GM12891 (cell line): ENCODE data around the gene CES3.
A peak's percentile ranks its signal among the peaks of the same experiment; 100 is the strongest.

Experiments used
- DNase-seq: peaks from one replicate; pipeline ENCODE4 v3.0.0; 2011; ENCODE audit warnings: low spot score; ENCODE audit not compliant: insufficient read length
- FAIRE-seq: peaks from 2 replicates; lab custom pipeline; 2011; peaks lifted over from hg19 to GRCh38; lab: Jason Lieb, UNC
- PAX5 ChIP-seq: IDR thresholded peaks from 2 replicates; pipeline ENCODE4 v1.6.1; 2011; ENCODE audit warnings: low read length, moderate library complexity, mild to moderate bottlenecking; ENCODE audit not compliant: insufficient read depth, severe bottlenecking
- POLR2A ChIP-seq: IDR thresholded peaks from 2 replicates; pipeline ENCODE4 v1.6.1; 2011; ENCODE audit warnings: low read depth, low read length, control low read depth
- POLR2AphosphoS5 ChIP-seq: IDR thresholded peaks from 2 replicates; pipeline ENCODE4 v1.6.1; 2011; ENCODE audit warnings: low read depth, low read length, control low read depth
- POU2F2 ChIP-seq: IDR thresholded peaks from 2 replicates; pipeline ENCODE4 v1.6.1; 2011; ENCODE audit warnings: low read depth, mild to moderate bottlenecking, control low read depth, low read length, moderate library complexity
- SPI1 ChIP-seq: IDR thresholded peaks from 2 replicates; pipeline ENCODE4 v1.6.1; 2011; ENCODE audit warnings: low read depth, low read length, control low read depth
- TAF1 ChIP-seq: IDR thresholded peaks from 2 replicates; pipeline ENCODE4 v1.6.1; 2011; ENCODE audit warnings: low read depth, low read length, control low read depth

Gene CES3

DNA sequence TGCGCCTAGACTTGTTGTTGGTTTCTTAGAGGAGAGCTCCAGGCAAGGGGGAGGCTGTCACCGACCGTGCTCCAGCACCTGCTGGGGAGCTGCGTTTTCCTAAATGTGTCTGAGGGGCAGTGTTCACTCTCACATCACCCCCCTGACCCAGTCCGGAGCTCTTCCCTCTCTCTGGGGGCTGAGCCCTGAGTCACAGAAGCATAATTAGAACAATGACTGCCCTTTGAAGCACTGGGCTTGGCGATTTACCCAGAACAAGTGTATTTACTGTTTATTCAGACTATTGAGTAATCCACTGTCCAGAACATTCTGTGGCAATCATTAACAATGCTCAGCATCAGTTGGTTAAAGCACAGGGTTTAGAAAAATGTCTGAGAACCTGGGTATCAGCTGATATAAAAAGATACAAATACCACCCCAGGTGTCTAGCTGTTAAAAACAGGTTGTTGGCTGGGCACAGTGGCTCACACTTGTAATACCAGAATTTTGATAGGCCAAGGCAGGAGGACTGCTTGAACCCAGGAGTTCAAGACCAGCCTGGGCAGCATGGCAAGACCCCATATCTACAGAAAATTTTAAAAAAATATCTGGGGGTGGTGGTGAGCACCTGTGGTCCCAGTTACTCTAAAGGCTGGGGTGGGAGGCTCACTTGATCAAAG is 35.4 kb downstream of the CES3 start:
- FAIRE-seq (no peak), DNase-seq (no peak)
- no peak for TF ChIP-seq SPI1
- no peak for TF ChIP-seq TAF1
- no peak for TF ChIP-seq POLR2A
- no peak for TF ChIP-seq POU2F2
- no peak for TF ChIP-seq PAX5
- no peak for TF ChIP-seq POLR2AphosphoS5

DNA sequence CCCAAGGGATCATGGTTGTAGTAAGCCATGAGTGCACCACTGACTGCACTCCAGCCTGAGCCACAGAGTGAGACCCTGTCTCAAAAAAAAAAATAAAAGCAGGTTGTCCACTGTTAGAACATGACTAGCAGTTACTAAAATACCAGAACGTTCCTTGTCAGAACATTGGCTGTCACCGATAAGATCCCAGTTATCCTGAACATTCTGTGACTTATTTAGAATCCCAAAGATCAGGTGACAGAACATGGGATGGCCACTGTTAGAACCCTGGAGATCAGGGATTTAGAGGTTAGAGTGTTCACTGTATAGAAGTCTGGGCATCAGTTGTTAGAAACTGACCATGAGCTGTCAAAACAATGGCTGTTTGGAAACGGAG is 35.9 kb downstream of the CES3 start:
- no peak for TF ChIP-seq POLR2AphosphoS5
- no peak for FAIRE-seq
- DNase-seq: no peak

DNA sequence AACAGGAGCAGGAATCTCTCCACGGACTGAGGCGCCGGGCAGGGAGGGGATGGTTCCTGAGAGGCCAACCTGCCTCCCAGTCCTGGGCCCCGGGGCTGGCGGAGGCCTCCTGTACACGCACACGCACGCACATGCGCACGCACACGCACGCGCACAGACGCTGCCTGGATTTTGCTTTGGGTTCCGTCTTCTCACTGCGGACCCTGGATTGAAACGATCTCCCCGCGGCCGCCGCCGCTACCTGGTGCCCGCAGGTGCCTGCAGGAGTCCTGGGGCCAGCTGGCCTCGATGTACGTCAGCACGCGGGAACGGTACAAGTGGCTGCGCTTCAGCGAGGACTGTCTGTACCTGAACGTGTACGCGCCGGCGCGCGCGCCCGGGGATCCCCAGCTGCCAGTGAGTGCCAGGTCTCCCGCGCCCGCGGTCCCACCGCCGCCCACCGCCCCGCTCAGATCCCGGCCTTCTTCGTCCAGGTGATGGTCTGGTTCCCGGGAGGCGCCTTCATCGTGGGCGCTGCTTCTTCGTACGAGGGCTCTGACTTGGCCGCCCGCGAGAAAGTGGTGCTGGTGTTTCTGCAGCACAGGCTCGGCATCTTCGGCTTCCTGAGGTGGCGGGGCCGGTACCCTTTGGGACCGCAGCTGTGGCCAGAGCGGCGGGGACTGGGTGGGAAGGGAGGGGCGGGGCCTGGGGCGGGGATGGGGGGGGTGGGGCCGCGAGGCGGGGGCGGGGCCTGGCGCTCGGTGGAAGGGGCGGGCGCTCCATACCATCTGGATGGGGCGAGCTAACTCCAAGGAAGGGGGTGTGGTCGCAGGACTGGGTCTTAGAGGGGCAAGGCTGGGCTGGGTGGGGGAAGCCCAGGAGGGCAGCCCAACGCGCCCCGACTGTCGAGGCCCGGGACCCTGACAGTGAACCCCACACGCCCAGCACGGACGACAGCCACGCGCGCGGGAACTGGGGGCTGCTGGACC is 39.6 kb downstream of the CES3 start:
- TF ChIP-seq POLR2AphosphoS5: no peak
- FAIRE-seq: peak; percentile 93
- peak; percentile 72 for DNase-seq

DNA sequence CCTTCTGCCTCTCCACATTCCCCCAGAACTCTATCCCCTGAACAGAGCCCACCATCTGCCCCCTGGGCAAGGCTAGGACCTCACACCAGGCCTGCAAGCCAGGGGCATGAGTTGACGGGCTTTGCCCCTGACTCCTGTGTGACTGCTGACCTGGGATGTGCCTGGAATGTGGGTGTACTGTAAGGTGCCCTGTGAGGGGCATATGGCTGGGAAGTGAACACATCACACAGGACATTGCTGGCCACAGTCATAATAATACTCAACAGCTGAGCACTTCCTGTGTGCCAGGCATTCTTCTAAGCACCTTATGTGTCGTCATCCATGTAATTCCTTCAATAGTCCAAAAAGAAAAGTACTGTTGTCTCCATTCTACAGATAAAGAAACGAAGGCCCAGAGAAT is 40.7 kb downstream of the CES3 start:
- DNase-seq (no peak), FAIRE-seq (peak; percentile 40)
- TF ChIP-seq POLR2AphosphoS5: no peak
- no peak for TF ChIP-seq SPI1
- TF ChIP-seq POU2F2: no peak
- no peak for TF ChIP-seq POLR2A
- no peak for TF ChIP-seq TAF1
- no peak for TF ChIP-seq PAX5

DNA sequence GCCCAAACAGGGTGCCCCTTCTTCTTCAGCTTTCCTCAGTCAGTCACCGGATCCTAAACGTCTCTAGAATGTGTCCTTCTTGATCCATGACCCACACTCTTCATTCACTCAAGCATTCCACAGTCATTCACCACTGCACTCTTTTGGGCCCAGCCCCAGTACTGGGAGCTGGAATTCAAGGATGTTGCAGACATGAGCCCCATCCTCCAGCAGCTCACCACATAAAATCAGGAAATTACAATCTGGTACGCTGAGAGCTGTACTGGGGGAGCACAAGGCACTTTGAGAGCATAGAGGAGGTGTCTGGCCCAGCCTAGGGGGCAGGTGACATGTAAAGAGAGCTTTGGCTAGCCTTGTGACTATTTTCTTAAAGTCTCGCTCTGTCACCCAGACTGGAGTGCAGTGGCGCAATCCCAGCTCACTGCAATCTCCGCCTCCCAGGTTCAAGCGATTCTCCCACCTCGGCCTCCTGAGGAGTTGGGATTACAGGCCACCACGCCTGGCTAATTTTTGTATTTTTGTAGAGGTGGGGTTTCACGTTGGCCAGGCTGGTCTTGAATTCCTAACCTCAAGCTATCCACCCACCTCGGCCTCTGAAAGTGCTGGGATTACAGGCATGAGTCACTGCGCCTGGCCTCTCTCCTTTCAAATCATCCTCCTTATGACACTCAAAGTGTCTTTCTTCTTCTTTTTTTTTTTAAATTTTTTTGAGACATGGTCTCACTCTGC is 46.0 kb downstream of the CES3 start:
- DNase-seq (no peak), FAIRE-seq (no peak)
- TF ChIP-seq POLR2AphosphoS5 (no peak), TAF1 (no peak), SPI1 (no peak), POU2F2 (no peak), PAX5 (no peak), POLR2A (no peak)

DNA sequence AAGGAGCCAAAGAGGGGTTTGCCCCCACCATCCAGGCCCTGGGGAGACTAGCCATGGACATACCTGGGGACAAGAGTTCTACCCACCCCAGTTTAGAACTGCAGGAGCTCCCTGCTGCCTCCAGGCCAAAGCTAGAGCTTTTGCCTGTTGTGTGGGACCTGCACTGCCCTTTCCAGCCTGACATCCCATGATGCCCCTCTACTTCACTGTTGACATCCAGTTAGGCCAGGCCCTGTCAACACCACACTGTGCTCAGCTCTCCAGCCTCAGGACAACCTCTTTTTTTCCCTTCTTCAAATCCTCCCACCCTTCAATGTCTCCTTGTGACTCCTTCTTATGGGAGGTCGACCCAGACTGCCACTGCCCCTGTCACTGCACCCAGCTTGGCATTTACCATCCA is 48.1 kb downstream of the CES3 start:
- FAIRE-seq: no peak
- TF ChIP-seq TAF1 (no peak), POLR2AphosphoS5 (no peak), POLR2A (no peak), POU2F2 (no peak), SPI1 (no peak), PAX5 (no peak)
- no peak for DNase-seq

DNA sequence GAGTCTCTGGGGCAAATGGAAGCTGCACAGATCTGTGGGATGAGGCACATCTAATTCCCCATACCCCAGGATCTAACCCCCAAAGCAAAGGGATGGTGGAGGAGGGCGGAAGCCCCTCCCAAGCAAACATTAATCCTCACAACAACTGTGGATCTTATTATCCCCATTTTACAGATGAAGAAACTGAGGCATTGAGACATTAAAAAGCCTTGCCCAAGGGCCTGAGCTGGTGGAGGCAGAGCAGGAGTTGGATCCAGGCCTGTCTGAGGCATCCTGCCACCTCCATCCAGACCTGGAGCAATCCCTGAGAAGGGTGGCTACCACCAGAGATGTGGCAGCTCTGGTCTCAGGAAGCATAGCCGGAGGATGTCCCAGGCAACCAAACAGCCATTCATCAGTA is 50.2 kb downstream of the CES3 start:
- FAIRE-seq (no peak), DNase-seq (no peak)
- TF ChIP-seq POU2F2 (no peak), POLR2AphosphoS5 (no peak), TAF1 (no peak), SPI1 (no peak), PAX5 (no peak), POLR2A (no peak)

DNA sequence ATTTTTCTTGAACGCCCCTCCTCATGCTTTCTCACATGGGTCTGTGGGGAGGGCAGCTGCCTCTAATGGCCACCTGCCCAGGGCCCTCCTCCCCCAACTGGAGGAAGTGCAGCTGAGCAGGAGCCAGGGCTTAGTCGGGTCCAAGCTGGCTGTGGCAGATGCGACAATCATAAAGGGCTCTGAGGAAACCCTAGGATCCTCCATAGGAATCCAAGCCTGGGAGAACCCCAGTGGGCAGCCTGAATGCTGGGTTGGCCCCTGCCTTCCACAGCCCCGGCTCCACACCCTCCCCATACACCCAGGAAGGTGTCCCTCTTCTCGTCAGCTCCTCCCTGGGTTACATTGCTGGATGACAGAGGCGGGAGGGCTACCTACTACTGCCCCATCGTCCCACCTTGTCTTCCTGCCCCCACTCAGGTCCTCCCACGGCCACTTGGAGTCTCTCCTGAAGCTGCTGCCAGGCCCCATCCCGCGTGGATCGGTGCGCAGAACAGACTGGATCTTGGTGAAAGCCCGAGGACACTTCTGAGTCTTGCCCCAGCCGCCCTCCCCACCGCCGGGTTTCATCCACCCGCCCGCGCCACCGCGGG is 52.3 kb downstream of the CES3 start:
- TF ChIP-seq SPI1 (no peak), POLR2A (no peak), POU2F2 (no peak), PAX5 (no peak), TAF1 (no peak), POLR2AphosphoS5 (no peak)
- FAIRE-seq (no peak), DNase-seq (no peak)

DNA sequence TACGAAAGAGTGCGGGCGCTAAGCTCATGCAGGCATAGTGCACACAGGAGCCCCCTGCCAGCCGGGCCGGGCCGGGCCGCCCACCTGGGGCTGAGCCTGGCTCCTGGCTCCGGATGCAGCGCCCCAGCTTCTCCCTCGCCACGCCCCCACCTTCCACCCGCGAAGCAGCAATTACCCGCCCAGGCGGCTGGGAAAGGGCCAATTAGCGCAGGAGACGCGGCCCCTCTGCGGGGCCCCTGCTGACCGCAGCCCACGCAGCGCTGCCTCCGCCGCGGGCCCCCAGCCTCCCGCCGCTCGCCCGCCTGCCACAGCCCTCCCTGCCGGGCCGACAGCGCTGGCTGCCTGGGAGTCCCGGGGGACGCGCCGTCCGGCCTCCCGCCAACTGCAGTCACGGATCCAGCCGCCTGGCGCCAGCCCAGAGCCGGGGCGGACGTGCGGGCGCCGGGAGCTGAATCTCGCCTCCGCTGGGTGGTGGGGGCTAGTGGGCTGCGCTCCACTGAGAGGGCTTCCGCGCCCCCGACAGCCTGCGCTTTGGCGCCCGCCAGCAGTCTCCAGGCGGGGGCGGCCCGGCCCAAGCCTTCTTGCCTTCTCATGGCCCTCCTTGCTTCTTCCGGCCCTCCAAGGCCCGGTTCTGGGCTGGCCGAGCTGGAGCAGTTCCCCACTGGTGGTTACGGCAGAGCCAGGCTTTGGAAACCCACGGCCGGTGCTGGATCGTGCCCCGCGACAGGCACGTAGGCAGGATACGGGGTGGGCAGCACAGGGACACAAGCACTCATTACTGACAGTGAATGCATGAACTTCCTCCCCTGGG is 53.0 kb downstream of the CES3 start:
- FAIRE-seq: peak; percentile 61
- no peak for TF ChIP-seq SPI1
- TF ChIP-seq POU2F2: no peak
- TF ChIP-seq PAX5: no peak
- no peak for TF ChIP-seq POLR2AphosphoS5
- TF ChIP-seq POLR2A: no peak
- TF ChIP-seq TAF1: no peak
- DNase-seq: peak; percentile 59
